Fibroblast of lung (primary cell): Measurements from ENCODE around the gene NANS.

Experiments used
- EZH2 ChIP-seq: IDR thresholded peaks from 2 replicates; pipeline ENCODE4 v1.5.1; 2012; ENCODE audit warnings: low read length, control low read depth, mild to moderate bottlenecking; ENCODE audit errors: missing control alignments
- TF ChIP-seq, protein P1 (sequence below), 2 donors: IDR thresholded peaks in 1 of 2; conservative IDR thresholded peaks in 1 of 2; 1 replicate in 1 of 2; 2 replicates in 1 of 2; pipeline ENCODE4 v1.5.1; 2011 to 2012; ENCODE audit warnings: low read length in 2 of 2, control low read depth in 1 of 2, inconsistent platforms in 1 of 2, low read depth in 1 of 2, mild to moderate bottlenecking in 1 of 2

GRCh38 chr9:98038958-98039357 is 17.6 kb upstream of the NANS start:
- TF ChIP-seq, protein P1, sequence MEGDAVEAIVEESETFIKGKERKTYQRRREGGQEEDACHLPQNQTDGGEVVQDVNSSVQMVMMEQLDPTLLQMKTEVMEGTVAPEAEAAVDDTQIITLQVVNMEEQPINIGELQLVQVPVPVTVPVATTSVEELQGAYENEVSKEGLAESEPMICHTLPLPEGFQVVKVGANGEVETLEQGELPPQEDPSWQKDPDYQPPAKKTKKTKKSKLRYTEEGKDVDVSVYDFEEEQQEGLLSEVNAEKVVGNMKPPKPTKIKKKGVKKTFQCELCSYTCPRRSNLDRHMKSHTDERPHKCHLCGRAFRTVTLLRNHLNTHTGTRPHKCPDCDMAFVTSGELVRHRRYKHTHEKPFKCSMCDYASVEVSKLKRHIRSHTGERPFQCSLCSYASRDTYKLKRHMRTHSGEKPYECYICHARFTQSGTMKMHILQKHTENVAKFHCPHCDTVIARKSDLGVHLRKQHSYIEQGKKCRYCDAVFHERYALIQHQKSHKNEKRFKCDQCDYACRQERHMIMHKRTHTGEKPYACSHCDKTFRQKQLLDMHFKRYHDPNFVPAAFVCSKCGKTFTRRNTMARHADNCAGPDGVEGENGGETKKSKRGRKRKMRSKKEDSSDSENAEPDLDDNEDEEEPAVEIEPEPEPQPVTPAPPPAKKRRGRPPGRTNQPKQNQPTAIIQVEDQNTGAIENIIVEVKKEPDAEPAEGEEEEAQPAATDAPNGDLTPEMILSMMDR (conservative IDR thresholded peaks at IDR 0.05 in 1 of 2, IDR thresholded peaks at IDR 0.05 in 1 of 2; ENCODE audit: low read depth in 1 of 2, low read length in 2 of 2) = no peak
- no peak for TF ChIP-seq EZH2
